Measurements from ENCODE around the gene ANKS1B. TPM values are rescaled to one million over a fixed set of nuclear protein-coding genes. Genes with fewer than 3 reads are reported as not detected.

Gene ANKS1B
- total RNA-seq, 1 experiment from 2014 or later: 0.54 TPM

- no peak for DNase-seq (ENCODE audit: low read depth, low spot score)
- CTCF ChIA-PET: interaction anchor here (1.4 kb wide), 1 partner anchor 11 kb away, joined by 4 read pairs; no protein-coding TSS in a partner anchor
- POLR2A ChIA-PET: no interaction called here
These were observed 975.0 kb downstream of the ANKS1B start for GRCh38 chr12:99009654-99010296.

GRCh38 chr12:99005601-99006000 is 979.1 kb downstream of the ANKS1B start:
- H4K20me1 ChIP-seq (ENCODE audit: insufficient read depth): no peaks in the 10 kb centered on the region
- H3K9me3 ChIP-seq (ENCODE audit: control insufficient read depth in 1 of 2, insufficient read depth in 1 of 2, low read depth in 1 of 2, low read length in 2 of 2): no peaks in the 10 kb centered on the region
- H2AFZ ChIP-seq (ENCODE audit: low read depth, low read length, poor library complexity, severe bottlenecking): no peak overlapping the region
- no peak overlapping the region for H3K4me3 ChIP-seq (replicated peaks in 1 of 2; ENCODE audit: low read depth in 1 of 2, low read length in 2 of 2)
- H3K9ac ChIP-seq (ENCODE audit: low read length): no peak overlapping the region
- intact Hi-C loops (cut with micrococcal nuclease): no loop called here
- H3K79me2 ChIP-seq (ENCODE audit: insufficient read depth, low read length): no peaks in the 10 kb centered on the region
- RAD21 ChIA-PET (ENCODE audit: low non-redundant PET in 1 of 2, low total read pairs in 2 of 2, uncharacterized antibody in 2 of 2, unreplicated experiment in 2 of 2): no interaction called here
- BruUV-seq (replicated peaks): no TSS peak
- POLR2A ChIA-PET: no interaction called here
- H3K27ac ChIP-seq (ENCODE audit: low read depth, low read length): no peak overlapping the region
- peaks cover 41% of the 10 kb centered on the region for H3K27me3 ChIP-seq (ENCODE audit: insufficient read depth, low read length)
- no peaks in the 10 kb centered on the region for H3K9me2 ChIP-seq (ENCODE audit: insufficient read depth)
- no peak for DNase-seq (ENCODE audit: low read depth, low spot score)
- no peak for ATAC-seq
- CTCF ChIA-PET: no interaction called here
- no peak overlapping the region for H3K4me2 ChIP-seq (ENCODE audit: low read length)
- H3K36me3 ChIP-seq (ENCODE audit: control insufficient read depth in 1 of 2, insufficient read depth in 2 of 2, low read length in 2 of 2): no peaks in the 10 kb centered on the region
- no peaks in the 10 kb centered on the region for H3K4me1 ChIP-seq (ENCODE audit: control insufficient read depth in 1 of 2, insufficient read depth in 2 of 2, low read length in 2 of 2)
- no peak for TF ChIP-seq ELF1 (IDR thresholded peaks at IDR 0.05; ENCODE audit: borderline replicate concordance, low read depth)
- no peak for TF ChIP-seq ZFX (IDR thresholded peaks at IDR 0.05)
- no peak for TF ChIP-seq RAD21 (IDR thresholded peaks at IDR 0.05; ENCODE audit: low read depth)
- TF ChIP-seq SIN3A (IDR thresholded peaks at IDR 0.05; ENCODE audit: low read depth): no peak
- TF ChIP-seq POLR2AphosphoS5 (IDR thresholded peaks at IDR 0.05; ENCODE audit: low read depth, low read length): no peak
- TF ChIP-seq MAX (IDR thresholded peaks at IDR 0.05): no peak
- TF ChIP-seq CTCF (IDR thresholded peaks at IDR 0.05 in 2 of 3, conservative IDR thresholded peaks at IDR 0.05 in 1 of 3; ENCODE audit: borderline replicate concordance in 1 of 3, insufficient read depth in 1 of 3, low read depth in 2 of 3, low read length in 2 of 3): no peak
- no peak for TF ChIP-seq EZH2phosphoT487 (IDR thresholded peaks at IDR 0.05; ENCODE audit: borderline replicate concordance)
- TF ChIP-seq, protein P1, sequence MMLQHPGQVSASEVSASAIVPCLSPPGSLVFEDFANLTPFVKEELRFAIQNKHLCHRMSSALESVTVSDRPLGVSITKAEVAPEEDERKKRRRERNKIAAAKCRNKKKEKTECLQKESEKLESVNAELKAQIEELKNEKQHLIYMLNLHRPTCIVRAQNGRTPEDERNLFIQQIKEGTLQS (IDR thresholded peaks at IDR 0.05): no peak
- no peak for TF ChIP-seq CEBPB (IDR thresholded peaks at IDR 0.05; ENCODE audit: low read depth)
- TF ChIP-seq EZH2 (IDR thresholded peaks at IDR 0.05): no peak
- TF ChIP-seq EGR1 (IDR thresholded peaks at IDR 0.05; ENCODE audit: low read depth): no peak

More at GRCh38 chr12:99009654-99010296, 975.0 kb downstream of the ANKS1B start:
- intact Hi-C loops (cut with micrococcal nuclease): no loop called here
- Histone ChIP-seq H3K27ac (ENCODE audit: low read depth, low read length) (no peak overlapping the region), H2AFZ (ENCODE audit: low read depth, low read length, poor library complexity, severe bottlenecking) (no peak overlapping the region), H4K20me1 (ENCODE audit: insufficient read depth) (no peaks in the 10 kb centered on the region), H3K9me2 (ENCODE audit: insufficient read depth) (no peaks in the 10 kb centered on the region), H3K27me3 (ENCODE audit: insufficient read depth, low read length) (peaks cover 22% of the 10 kb centered on the region), H3K4me2 (ENCODE audit: low read length) (no peak overlapping the region), H3K36me3 (ENCODE audit: control insufficient read depth in 1 of 2, insufficient read depth in 2 of 2, low read length in 2 of 2) (no peaks in the 10 kb centered on the region), H3K4me3 (replicated peaks in 1 of 2; ENCODE audit: low read depth in 1 of 2, low read length in 2 of 2) (no peak overlapping the region), H3K79me2 (ENCODE audit: insufficient read depth, low read length) (no peaks in the 10 kb centered on the region), H3K9me3 (ENCODE audit: control insufficient read depth in 1 of 2, insufficient read depth in 1 of 2, low read depth in 1 of 2, low read length in 2 of 2) (no peaks in the 10 kb centered on the region), H3K9ac (ENCODE audit: low read length) (no peak overlapping the region), H3K4me1 (ENCODE audit: control insufficient read depth in 1 of 2, insufficient read depth in 2 of 2, low read length in 2 of 2) (no peaks in the 10 kb centered on the region)
- no TSS peak for BruUV-seq (replicated peaks)
- no peak for ATAC-seq
- no peak for TF ChIP-seq POLR2A (IDR thresholded peaks at IDR 0.05; ENCODE audit: borderline replicate concordance, extremely low read depth, insufficient read depth, insufficient read length)
- TF ChIP-seq JUND (IDR thresholded peaks at IDR 0.05): no peak
- no peak for TF ChIP-seq ELF1 (IDR thresholded peaks at IDR 0.05; ENCODE audit: borderline replicate concordance, low read depth)
- TF ChIP-seq YY1 (IDR thresholded peaks at IDR 0.05; ENCODE audit: extremely low read depth, insufficient replicate concordance, low read depth, low read length): no peak
- TF ChIP-seq POLR2AphosphoS5 (IDR thresholded peaks at IDR 0.05; ENCODE audit: low read depth, low read length): no peak
- TF ChIP-seq FOSL1 (IDR thresholded peaks at IDR 0.05; ENCODE audit: low read depth): no peak
- no peak for TF ChIP-seq EGR1 (IDR thresholded peaks at IDR 0.05; ENCODE audit: low read depth)
- no peak for TF ChIP-seq CEBPB (IDR thresholded peaks at IDR 0.05; ENCODE audit: low read depth)
- no peak for TF ChIP-seq SIN3A (IDR thresholded peaks at IDR 0.05; ENCODE audit: low read depth)
- TF ChIP-seq MAX (IDR thresholded peaks at IDR 0.05): no peak
- no peak for TF ChIP-seq SP1 (IDR thresholded peaks at IDR 0.05; ENCODE audit: low read depth)
- TF ChIP-seq, protein P1 (IDR thresholded peaks at IDR 0.05): no peak
- no peak for TF ChIP-seq RAD21 (IDR thresholded peaks at IDR 0.05; ENCODE audit: low read depth)
- no peak for TF ChIP-seq CBX3 (IDR thresholded peaks at IDR 0.05; ENCODE audit: low read depth)
- TF ChIP-seq ZNF274 (IDR thresholded peaks at IDR 0.05; ENCODE audit: low read depth, low read length): no peak
- RAD21 ChIA-PET (ENCODE audit: low non-redundant PET in 1 of 2, low total read pairs in 2 of 2, uncharacterized antibody in 2 of 2, unreplicated experiment in 2 of 2): no interaction called here

Data from HCT116 (cell line).